ENCODE results near the gene ADAMTS10.

Gene ADAMTS10

GRCh38 chr19:8611877-8612806 is 1.6 kb upstream of the ADAMTS10 start:
- H3K4me3 ChIP-seq (ENCODE audit: low read depth, low read length) = no peak overlapping the region
- DNase-seq (ENCODE audit: low read depth) = peak; percentile 74
- TF ChIP-seq CTCF (IDR thresholded peaks at IDR 0.05; ENCODE audit: low read depth, low read length) (no peak), MAX (IDR thresholded peaks at IDR 0.05; ENCODE audit: low read depth, low read length) (no peak), MYC (IDR thresholded peaks at IDR 0.05; ENCODE audit: low read depth, low read length) (no peak), POLR2A (IDR thresholded peaks at IDR 0.05; ENCODE audit: extremely low read depth, insufficient read length) (no peak)

- TF ChIP-seq MAX (IDR thresholded peaks at IDR 0.05; ENCODE audit: low read depth, low read length) (no peak), MYC (IDR thresholded peaks at IDR 0.05; ENCODE audit: low read depth, low read length) (no peak), CTCF (IDR thresholded peaks at IDR 0.05; ENCODE audit: low read depth, low read length) (no peak), POLR2A (IDR thresholded peaks at IDR 0.05; ENCODE audit: extremely low read depth, insufficient read length) (no peak)
Observed at GRCh38 chr19:8611391-8611876, 919 bp upstream of the ADAMTS10 start.

GRCh38 chr19:8610936-8611300 is 403 bp upstream of the ADAMTS10 start:
- no peak overlapping the region for H3K4me3 ChIP-seq (ENCODE audit: low read depth, low read length)
- TF ChIP-seq POLR2A (IDR thresholded peaks at IDR 0.05; ENCODE audit: extremely low read depth, insufficient read length) (no peak), MYC (IDR thresholded peaks at IDR 0.05; ENCODE audit: low read depth, low read length) (no peak), CTCF (IDR thresholded peaks at IDR 0.05; ENCODE audit: low read depth, low read length) (no peak), MAX (IDR thresholded peaks at IDR 0.05; ENCODE audit: low read depth, low read length) (no peak)
- no peak for DNase-seq (ENCODE audit: low read depth)

More at GRCh38 chr19:8611391-8611876, 919 bp upstream of the ADAMTS10 start:
- H3K4me3 ChIP-seq (ENCODE audit: low read depth, low read length) = no peak overlapping the region
- peak; percentile 72 for DNase-seq (ENCODE audit: low read depth)

- TF ChIP-seq POLR2A (IDR thresholded peaks at IDR 0.05; ENCODE audit: extremely low read depth, insufficient read length) = peak; percentile 50
- TF ChIP-seq MYC (IDR thresholded peaks at IDR 0.05; ENCODE audit: low read depth, low read length) = peak; percentile 75
- TF ChIP-seq MAX (IDR thresholded peaks at IDR 0.05; ENCODE audit: low read depth, low read length) = peak; percentile 46
- TF ChIP-seq CTCF (IDR thresholded peaks at IDR 0.05; ENCODE audit: low read depth, low read length) = peak; percentile 44
- DNase-seq (ENCODE audit: low read depth) = peak; percentile 94
- peak overlapping the region; percentile 78 for H3K4me3 ChIP-seq (ENCODE audit: low read depth, low read length)
Observed at GRCh38 chr19:8609279-8610040, 1.1 kb downstream of the ADAMTS10 start.

- no peak for TF ChIP-seq MYC (IDR thresholded peaks at IDR 0.05; ENCODE audit: low read depth, low read length)
- TF ChIP-seq POLR2A (IDR thresholded peaks at IDR 0.05; ENCODE audit: extremely low read depth, insufficient read length) = no peak
- TF ChIP-seq CTCF (IDR thresholded peaks at IDR 0.05; ENCODE audit: low read depth, low read length) = no peak
- no peak for TF ChIP-seq MAX (IDR thresholded peaks at IDR 0.05; ENCODE audit: low read depth, low read length)
- peak; percentile 61 for DNase-seq (ENCODE audit: low read depth)
- H3K4me3 ChIP-seq (ENCODE audit: low read depth, low read length) = peak overlapping the region; percentile 78
Observed at GRCh38 chr19:8608941-8609278, 1.6 kb downstream of the ADAMTS10 start.
